K562 (cell line): ENCODE data around the gene MBD3. TPM values are rescaled to one million over a fixed set of nuclear protein-coding genes. Genes with fewer than 3 reads are reported as not detected.

ENCODE experiments used
- E2F1 ChIP-seq: sonication (generic); formaldehyde crosslinking; IDR thresholded peaks from 2 replicates; pipeline ENCODE4 v1.8.1; 2023; ENCODE audit warnings: mild to moderate bottlenecking, missing genetic modification reagents, moderate library complexity
- ELF2 ChIP-seq: fragments of 250-450 bp; sonication (Bioruptor Pico); IDR thresholded peaks from 2 replicates; pipeline ENCODE4 v1.5.0; 2021; ENCODE audit warnings: mild to moderate bottlenecking
- GATAD2A ChIP-seq: fragments of 450-650 bp; IDR thresholded peaks from 2 replicates; pipeline ENCODE4 v1.6.1; 2017
- HMGXB4 ChIP-seq: sonication (generic); formaldehyde crosslinking; IDR thresholded peaks from 2 replicates; pipeline ENCODE4 v1.8.1; 2023; ENCODE audit warnings: mild to moderate bottlenecking, missing genetic modification reagents
- KLF1 ChIP-seq: fragments of 450-650 bp; IDR thresholded peaks from 2 replicates; pipeline ENCODE4 v1.6.1; 2016; ENCODE audit warnings: missing genetic modification characterization, missing compliant biosample characterization
- MED1 ChIP-seq: sonication (generic); formaldehyde crosslinking; IDR thresholded peaks from 2 replicates; pipeline ENCODE4 v1.8.1; 2023; ENCODE audit warnings: missing genetic modification reagents, borderline replicate concordance
- POU5F1 ChIP-seq: fragments of 150-350 bp; IDR thresholded peaks from 2 replicates; pipeline ENCODE4 v1.6.1; 2014; ENCODE audit warnings: borderline replicate concordance, low read length, low read depth, mild to moderate bottlenecking; ENCODE audit not compliant: partially characterized antibody
- RBM14 ChIP-seq: fragments of 200-400 bp; formaldehyde crosslinking; IDR thresholded peaks from 2 replicates; pipeline ENCODE4 v1.6.1; 2018; ENCODE audit warnings: low read depth, mild to moderate bottlenecking, low read length, moderate library complexity, borderline replicate concordance; ENCODE audit not compliant: insufficient read depth
- RNF2 ChIP-seq: sonication (generic); IDR thresholded peaks from 2 replicates; pipeline ENCODE4 v1.6.1; 2016
- SAFB ChIP-seq: fragments of 200-400 bp; formaldehyde crosslinking; IDR thresholded peaks from 2 replicates; pipeline ENCODE4 v1.6.1; 2017; ENCODE audit warnings: low read depth, low read length, borderline replicate concordance
- SIN3A ChIP-seq, 2 experiments: fragments of 150-350 bp in 1 of 2; IDR thresholded peaks; 2 replicates each; pipeline ENCODE4 v1.6.1; 2011 to 2016; ENCODE audit warnings: borderline replicate concordance in 2 of 2, low read depth in 2 of 2, low read length in 2 of 2, mild to moderate bottlenecking in 2 of 2, moderate library complexity in 2 of 2; ENCODE audit not compliant: control insufficient read depth in 1 of 2
- SMC3 ChIP-seq: conservative IDR thresholded peaks from 2 replicates; pipeline ENCODE4 v1.6.1; 2011; ENCODE audit warnings: low read depth, low read length, improper control_type of control experiment; ENCODE audit not compliant: insufficient read depth
- SRSF3 ChIP-seq: fragments of 200-400 bp; formaldehyde crosslinking; IDR thresholded peaks from 2 replicates; pipeline ENCODE4 v1.6.1; 2016; ENCODE audit warnings: mild to moderate bottlenecking, low read length, moderate library complexity; ENCODE audit not compliant: insufficient read depth
- STAG1 ChIP-seq: sonication (generic); formaldehyde crosslinking; IDR thresholded peaks from 2 replicates; pipeline ENCODE4 v1.5.0; 2020; ENCODE audit warnings: missing genetic modification reagents, borderline replicate concordance
- TAF7 ChIP-seq: fragments of 450-650 bp; IDR thresholded peaks from 2 replicates; pipeline ENCODE4 v1.6.1; 2016; ENCODE audit warnings: missing genetic modification characterization, missing compliant biosample characterization
- TARDBP ChIP-seq: fragments of 450-650 bp; IDR thresholded peaks from 2 replicates; pipeline ENCODE4 v1.6.1; 2016
- XRCC4 ChIP-seq: IDR thresholded peaks from one replicate; pipeline ENCODE4 v1.6.1; 2011; ENCODE audit not compliant: insufficient read depth, insufficient read length; ENCODE audit errors: extremely low read depth
- ZBTB17 ChIP-seq: fragments of 450-650 bp; formaldehyde crosslinking; IDR thresholded peaks from 2 replicates; pipeline ENCODE4 v1.4.0; 2020; ENCODE audit warnings: mild to moderate bottlenecking
- ZBTB43 ChIP-seq: sonication (generic); formaldehyde crosslinking; IDR thresholded peaks from 2 replicates; pipeline ENCODE4 v1.8.0; 2023; ENCODE audit warnings: mild to moderate bottlenecking, missing genetic modification reagents
- ZC3H4 ChIP-seq: sonication (generic); formaldehyde crosslinking; IDR thresholded peaks from 2 replicates; pipeline ENCODE4 v1.9.0; 2021; ENCODE audit warnings: missing genetic modification reagents, borderline replicate concordance
- ZNF354B ChIP-seq: fragments of 250-450 bp; sonication (Bioruptor Pico); IDR thresholded peaks from 2 replicates; pipeline ENCODE4 v1.4.0; 2020
- ZNF444 ChIP-seq: fragments of 250-450 bp; sonication (Bioruptor Pico); IDR thresholded peaks from 2 replicates; pipeline ENCODE4 v1.4.0; 2020; ENCODE audit warnings: mild to moderate bottlenecking, moderate library complexity
- ZNF449 ChIP-seq: fragments of 250-450 bp; sonication (Bioruptor Pico); IDR thresholded peaks from 2 replicates; pipeline ENCODE4 v1.8.0; 2022; ENCODE audit warnings: moderate library complexity, mild to moderate bottlenecking, inconsistent platforms
- polyA plus RNA-seq, 8 experiments: library from polyadenylated mRNA; depleted of rRNA in 4 of 8; stranded (reverse) in 5 of 8; unstranded in 3 of 8; fragments of >200 nt; fragmentation: Nextera tagmentation in 2 of 8; fragmentation: Illumina TruSeq in 1 of 8; extraction: Ambion mirVana in 2 of 8; extraction: Trizol in 1 of 8; gene quantifications; 2 replicates each; pipeline versions ENCODE4 v1.2.1 to v1.2.3, GENCODE V29; 2011 to 2014; ENCODE audit warnings: inconsistent platforms in 1 of 8, missing spikeins in 1 of 8
- total RNA-seq, 7 experiments: library from RNA; depleted of rRNA in 6 of 7; stranded (reverse); fragments of >200 nt in 6 of 7; fragmentation: Illumina TruSeq in 2 of 7; extraction: Trizol in 2 of 7; gene quantifications; 2 replicates each; pipeline versions ENCODE4 v1.2.1 to v1.2.3, GENCODE V29; 2011 to 2021; ENCODE audit warnings: low replicate concordance in 1 of 7

Gene MBD3
- total and polyA plus RNA-seq, 9 of the 15 experiments (the other 6 are each of a cell fraction or from before 2014, with no cell fraction given), result 0.24 to 137 (median 30.9) TPM

GRCh38 chr19:1592024-1592754, 476 bp downstream of the MBD3 start (continued):
- TF ChIP-seq HMGXB4 (CRISPR knock-in tag) (no peak; the same call in none of the 2 replicates), GATAD2A (no peak), SAFB (0 out of 2 replicates have a peak, but pooled peaks have one; percentile 16), RBM14 (no peak), ZNF449 (CRISPR knock-in tag) (no peak), E2F1 (CRISPR knock-in tag) (no peak), STAG1 (CRISPR knock-in tag) (no peak), ZNF444 (CRISPR knock-in tag) (0 out of 2 replicates have a peak, but pooled peaks have one; percentile 38), ZC3H4 (CRISPR knock-in tag) (no peak), XRCC4 (no peak), TARDBP (peak; percentile 17; the same call in 1 of the 2 replicates), MED1 (CRISPR knock-in tag) (no peak), ZBTB43 (CRISPR knock-in tag) (no peak), ELF2 (no peak), TAF7 (tag) (peak; percentile 59), SIN3A (IDR thresholded peaks at IDR 0.05; ENCODE audit: borderline replicate concordance in 2 of 2, control insufficient read depth in 1 of 2, low read depth in 2 of 2, low read length in 2 of 2) (0 out of 4 replicates have a peak, but pooled peaks of 1 of the 2 experiments have one; percentile 39), ZNF354B (CRISPR knock-in tag) (no peak), KLF1 (tag) (no peak), RNF2 (peak; percentile 52; the same call in 1 of the 2 replicates), SMC3 (no peak), POU5F1 (no peak), SRSF3 (peak; percentile 61; the same call in 1 of the 2 replicates), ZBTB17 (CRISPR knock-in tag) (peak; percentile 58; the same call in 1 of the 2 replicates)
